Activated CD4-positive, CD25-positive, alpha-beta regulatory T cell treated with anti-CD3 and anti-CD28 coated beads, Interleukin-2, amount 50 U/mL, for 24 hours (primary cell): ENCODE measurements around the gene MYO1A.
A peak's percentile ranks its signal among the peaks of the same experiment; 100 is the strongest.

Experiments used
- ATAC-seq, 2 donors: fragments of 150-1000 bp; cut with Tn5 transposase; one replicate each; pipeline ENCODE4 v1.10.0; 2021; ENCODE audit warnings: mild to moderate bottlenecking in 1 of 2, moderate library complexity in 1 of 2

Gene MYO1A

DNA sequence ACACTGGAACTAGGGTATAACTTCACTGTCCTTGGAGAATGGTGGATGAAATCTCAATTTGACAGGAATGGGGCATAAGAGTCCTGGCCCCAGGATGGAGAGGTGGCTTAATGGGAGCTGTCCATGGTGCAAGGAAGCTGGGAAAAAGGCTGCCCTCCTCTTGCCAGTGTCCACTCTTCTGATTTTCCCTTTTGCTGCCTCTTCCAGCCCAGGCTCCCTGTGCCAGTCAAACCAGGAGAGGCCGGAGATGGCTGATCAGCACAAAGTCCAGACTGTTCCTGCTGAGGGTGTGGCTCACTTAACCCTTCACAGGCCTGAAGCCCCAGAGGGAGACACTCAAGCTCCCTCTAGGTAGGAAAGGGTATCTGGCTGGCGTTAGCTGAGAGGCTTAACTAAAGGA lies at the start of gene MYO1A:
MYO1A (minus strand) TSS at position 240 of the 400 bp plus-strand sequence. CDS start 1,806 bp downstream, outside the sequence.
- no peak for ATAC-seq

DNA sequence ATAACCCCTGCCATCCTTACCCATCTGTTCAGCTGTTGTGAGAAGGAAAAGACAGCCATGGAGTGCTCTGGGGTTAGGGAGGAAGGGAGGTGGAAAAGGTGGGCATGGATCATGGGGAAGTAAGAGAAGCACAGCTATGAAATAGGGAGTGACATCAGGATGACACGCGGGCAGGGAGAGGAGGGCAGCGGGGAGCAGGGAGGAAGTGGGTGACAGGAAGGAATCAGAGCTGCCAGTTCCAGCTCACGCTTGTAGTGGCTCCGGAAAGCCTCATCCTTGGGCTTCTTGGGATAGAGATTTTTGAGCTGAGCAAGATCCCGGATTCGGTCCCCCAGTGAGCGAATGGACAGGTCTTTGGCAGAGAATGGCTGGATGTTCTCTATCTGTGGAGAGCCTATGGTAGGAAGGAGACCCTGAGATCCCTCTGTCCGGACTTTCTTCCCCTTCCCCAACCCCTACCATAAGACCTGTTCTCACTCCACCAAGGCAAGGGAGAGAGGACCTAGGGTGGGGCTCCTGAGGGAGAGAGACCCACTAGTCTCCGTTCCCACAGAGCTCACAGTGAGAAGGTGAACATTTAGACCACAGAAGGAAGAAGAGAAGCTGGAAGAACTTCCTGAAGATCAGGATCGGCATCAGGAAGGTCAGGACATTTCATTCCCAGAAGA lies 49.3 kb upstream of the MYO1A start:
- no peak for ATAC-seq

DNA sequence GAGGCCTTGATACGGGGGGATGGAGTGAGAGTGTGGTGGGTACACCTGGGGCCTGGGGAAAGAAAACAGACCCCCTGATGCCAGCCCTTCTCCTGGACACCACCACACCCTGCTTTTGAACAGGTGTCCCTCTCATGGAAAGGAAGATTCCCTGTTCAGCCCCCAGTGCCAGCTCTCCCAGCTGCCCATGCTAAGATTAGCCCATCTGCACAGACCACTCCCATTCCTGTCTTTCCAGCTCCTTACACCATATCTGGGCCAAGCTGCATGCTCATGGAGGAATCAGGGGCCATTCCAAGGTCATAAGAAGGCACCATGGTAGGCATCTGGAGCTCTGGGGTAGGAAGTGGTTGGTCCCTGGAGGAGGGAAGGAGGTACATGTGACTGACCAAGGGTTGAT lies 48.6 kb upstream of the MYO1A start:
- ATAC-seq: no peak

DNA sequence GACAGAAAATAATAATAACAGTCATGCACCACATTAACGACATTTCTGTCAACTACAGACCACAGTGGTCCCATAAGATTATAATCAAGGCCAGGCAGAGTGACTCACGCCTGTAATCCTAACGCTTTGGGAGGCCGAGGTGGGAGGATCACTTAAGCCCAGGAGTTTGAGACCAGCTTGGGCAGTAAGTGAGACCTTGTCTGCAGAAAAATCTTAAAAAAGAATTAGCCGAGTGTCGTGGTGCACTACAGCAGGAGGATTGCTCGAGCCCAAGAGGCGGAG lies 47.6 kb upstream of the MYO1A start:
- no peak for ATAC-seq

DNA sequence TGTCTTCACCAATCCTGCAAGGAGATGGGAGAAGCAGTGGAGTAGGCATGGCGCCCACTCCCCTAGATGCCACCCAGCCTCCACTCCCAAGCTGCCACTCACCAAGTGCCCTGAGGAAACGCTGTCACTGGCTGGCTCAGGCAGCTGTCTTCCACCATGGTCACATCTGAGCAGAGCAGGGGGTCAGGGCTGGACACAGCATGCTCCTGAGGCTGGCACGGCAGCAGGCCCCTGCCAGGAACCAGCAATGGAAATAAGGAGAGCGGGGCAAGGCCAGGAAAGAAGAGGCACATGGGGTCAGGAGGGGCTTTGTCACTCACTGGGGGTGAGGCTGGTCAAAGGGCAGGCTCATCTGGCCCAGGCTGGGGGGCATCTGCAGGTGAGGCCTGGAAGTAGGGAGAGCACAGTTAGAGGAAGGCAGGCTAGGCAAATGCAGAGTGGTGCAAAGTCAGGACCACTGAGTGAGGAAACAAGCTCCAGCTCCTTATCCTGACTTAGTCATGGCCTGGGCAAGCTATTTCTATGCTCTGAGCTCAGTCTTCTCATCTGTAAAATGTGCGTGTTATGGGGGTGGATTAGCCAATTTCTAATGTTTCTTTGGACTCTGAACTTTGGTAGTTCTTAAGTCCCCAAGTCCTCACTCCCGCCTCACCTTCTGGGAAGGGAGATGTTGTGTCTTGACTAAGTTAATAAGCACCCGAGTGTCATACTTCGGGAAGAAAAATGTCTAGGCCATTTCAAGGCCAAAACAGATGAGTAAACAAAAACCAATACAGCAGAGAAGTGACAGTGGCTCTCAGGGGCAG lies 47.0 kb upstream of the MYO1A start:
- ATAC-seq: no peak

DNA sequence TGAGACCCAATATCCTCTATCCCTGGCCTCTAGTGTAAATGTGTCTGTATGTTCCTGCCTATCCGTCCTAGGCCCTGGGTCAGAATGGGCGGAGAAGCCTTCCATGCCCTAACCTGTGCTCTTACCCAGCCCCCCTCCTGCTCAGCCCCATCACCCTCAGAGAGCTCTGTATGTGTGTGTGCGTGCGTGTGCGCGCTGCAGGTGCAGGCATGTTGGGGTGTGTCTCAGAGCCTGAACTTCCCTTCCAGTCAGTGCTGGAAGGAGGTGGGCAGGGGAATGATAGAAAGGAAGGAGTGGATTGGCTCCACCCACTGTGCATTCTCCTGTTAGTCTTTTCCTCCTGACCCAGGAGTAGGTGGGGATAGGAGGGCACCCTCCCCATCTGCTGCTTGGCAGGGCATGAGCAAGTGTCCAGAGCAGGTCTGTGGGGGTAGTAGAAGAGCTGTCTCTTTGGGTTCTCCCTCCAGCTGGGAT lies 46.2 kb upstream of the MYO1A start:
- ATAC-seq: no peak

DNA sequence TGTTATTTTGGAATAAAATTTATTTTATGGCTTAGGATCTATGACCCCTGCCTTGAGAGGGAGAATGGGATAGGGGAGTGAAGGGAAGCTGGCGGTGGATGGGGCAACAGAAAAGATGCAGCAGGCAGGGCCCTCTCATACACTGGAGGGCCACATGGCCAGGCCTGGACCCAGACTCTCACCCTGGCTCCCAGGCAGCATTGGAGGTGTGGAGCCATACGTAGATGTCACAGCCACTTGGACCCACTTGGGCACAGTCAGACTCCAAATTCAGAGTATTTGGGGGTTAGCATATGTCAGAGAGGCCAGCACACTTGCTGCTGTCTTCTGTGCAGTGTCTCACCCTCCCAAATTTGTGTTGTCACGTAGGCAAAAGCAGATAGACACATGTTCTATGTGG lies 45.5 kb upstream of the MYO1A start:
- ATAC-seq: no peak

DNA sequence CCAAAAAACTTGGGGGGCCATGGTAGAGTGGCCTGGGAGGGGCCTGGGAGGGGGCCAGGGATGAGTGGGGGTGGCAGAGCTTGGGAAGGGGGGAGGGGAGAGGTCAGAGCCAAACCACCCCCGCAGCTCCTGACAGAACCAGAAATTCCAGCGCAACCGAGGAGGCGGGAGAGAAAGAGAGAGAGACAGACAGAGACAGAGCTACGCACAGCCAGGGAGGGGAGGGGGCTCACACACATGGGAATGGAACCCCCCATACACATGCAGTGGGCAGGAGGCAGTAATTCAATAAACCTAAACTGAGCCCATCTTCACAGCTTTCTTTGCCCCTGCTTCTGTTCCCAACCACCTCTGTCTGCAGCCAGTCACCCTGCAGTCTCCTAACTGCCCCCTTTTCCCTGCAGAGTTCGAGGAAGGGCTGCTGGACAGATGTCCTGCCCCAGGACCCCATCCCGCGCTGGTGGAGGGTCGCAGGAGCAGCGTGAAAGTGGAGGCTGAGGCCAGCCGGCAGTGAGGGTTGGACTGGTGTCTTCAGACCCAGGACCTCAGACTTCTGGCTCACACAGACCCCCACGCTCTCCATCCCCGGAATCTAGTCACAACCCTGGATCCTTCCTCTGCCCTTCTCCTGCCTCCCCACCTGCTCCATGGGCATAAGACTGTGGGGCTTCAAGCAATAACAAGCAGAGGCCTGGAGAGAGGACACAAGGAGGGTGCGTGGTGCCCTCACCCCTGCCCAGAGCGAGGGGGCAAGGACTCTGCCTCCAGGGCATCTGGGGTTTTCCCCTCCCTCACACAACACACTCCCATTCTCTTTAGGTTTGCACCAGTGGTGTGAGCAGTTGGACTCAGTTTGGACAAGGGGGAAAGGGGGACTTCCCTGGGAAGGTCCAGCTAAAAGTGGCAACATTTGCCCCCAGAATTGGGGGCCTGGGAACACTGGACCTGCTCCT lies 44.6 kb upstream of the MYO1A start:
- no peak for ATAC-seq

DNA sequence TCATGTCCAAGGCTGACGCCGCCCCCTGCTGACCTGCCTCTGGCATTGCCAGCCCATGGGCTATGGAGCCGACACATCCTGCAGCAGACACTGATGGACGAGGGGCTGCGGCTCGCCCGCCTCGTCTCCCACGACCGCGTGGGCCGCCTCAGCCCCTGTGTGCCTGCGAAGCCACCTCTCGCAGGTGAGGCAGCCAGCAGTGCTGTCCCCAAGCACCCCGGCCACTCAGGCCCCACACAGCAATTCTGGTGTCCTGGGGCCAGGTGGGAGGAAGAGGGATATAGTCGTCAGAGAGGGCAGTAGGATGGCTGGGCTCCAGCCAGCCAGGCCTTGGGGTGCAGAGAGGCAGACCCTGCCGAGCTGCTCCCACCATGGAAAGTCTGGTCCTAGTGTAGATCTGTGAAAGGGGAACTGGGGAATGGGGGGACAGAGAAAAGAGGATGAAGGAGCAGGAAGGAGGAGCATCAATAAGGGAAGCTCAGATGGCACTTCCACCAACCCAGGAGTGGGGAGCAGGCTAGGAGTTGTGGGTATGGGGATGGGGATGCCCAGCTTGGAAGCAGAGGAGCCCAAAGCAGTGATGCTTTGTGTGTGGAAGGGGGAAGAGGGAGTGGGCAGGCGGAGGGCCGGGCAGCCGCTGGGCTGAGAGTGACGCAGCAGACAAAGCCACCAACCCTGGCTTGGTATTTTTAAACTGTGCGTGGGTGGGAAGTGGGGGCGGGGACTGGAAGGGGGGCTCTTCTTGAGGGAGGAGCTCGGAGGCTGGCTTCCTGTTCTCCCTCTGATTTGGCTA lies 43.7 kb upstream of the MYO1A start:
- peak; percentile 45 to 48 for ATAC-seq

DNA sequence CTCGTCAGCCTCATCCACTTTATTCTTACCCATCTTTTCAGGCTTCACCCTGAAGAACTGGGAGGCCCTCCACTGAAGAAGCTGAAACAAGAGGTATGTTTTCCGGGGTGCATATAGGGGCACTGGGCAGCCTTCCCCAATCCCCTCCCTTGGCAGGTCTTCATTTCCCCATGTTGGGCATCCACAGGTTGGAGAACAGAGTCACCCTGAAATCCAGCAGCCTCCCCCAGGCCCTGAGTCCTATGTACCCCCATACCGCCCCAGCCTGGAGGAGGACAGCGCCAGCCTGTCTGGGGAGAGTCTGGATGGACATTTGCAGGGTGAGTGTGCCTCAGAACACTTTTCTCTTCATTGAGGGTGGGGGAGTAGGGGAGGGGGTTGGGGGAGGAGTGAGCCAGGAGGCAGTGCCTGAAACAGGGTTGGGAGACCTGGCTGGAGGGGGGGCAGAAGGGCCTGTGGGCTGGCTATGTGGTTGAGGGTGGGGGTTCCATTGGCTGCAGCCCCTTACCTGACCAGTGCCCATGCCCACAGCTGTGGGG lies 43.0 kb upstream of the MYO1A start:
- no peak for ATAC-seq

DNA sequence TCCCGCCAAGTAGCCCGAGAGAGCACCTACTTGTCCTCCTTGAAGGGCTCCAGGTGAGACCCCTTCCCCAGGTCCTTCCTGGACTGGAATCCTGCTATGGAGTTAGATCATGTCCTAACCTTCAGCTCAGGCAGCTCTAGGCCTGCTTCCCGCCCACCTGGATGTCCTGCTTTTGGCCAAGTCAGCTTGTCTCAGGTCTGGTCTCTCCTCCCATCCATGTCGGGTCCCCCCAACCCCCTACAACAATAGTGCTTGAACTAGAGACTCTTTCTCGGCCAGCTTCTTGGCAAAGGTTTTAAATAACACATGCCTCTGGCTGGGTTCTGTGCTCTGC lies 42.6 kb upstream of the MYO1A start:
- no peak for ATAC-seq

DNA sequence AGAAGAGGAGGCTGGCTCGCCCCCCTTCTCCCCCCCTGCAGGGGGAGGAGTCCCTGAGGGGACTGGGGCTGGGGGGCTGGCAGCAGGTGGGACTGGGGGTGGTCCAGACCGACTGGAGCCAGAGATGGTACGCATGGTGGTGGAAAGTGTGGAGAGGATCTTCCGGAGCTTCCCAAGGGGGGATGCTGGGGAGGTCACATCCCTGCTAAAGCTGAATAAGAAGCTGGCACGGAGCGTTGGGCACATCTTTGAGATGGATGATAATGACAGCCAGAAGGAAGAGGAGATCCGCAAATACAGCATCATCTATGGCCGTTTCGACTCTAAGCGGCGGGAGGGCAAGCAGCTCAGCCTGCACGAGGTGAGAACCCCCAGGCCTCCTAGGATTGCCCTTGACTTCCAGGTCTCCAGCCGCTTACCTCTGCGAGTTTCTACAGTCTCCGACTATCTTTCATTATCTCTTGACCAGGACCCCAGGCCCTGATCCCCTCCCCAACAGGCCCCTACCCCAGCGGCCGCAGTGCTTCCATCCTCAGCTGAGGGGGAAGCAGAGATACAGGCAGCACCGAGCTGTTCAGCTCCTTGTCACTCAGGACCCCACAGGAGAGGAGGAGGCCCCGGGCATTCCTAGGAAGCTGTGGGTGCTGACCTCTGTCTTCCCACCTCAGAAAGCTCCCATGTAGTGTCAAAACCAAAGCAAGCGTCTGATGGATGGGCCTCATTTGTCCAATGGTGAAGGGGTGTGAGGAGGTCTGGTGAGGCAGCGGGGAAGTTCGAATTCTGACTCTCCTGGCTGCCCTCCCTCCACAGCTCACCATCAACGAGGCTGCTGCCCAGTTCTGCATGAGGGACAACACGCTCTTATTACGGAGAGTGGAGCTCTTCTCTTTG lies 42.0 kb upstream of the MYO1A start:
- ATAC-seq: no peak

DNA sequence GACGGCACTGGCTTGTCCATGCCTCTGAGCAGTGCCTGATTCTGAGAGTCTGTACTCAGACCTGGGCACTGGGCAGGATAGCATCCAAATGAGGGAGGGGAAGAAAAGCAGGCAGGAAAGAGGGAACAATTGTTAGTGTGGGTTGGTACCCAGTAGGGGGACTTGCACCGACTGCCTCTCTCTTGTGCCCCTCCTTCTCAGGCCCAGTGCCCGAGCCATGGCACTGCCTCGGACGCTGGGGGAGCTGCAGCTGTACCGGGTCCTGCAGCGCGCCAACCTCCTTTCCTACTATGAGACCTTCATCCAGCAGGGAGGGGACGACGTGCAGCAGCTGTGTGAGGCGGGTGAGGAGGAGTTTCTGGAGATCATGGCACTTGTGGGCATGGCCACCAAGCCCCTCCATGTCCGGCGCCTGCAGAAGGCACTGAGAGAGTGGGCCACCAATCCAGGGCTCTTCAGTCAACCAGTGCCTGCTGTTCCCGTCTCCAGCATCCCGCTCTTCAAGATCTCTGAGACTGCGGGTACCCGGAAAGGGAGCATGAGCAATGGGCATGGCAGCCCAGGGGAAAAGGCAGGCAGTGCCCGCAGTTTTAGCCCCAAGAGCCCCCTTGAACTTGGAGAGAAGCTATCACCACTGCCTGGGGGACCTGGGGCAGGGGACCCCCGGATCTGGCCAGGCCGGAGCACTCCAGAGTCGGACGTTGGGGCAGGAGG lies 41.2 kb upstream of the MYO1A start:
- ATAC-seq: no peak

DNA sequence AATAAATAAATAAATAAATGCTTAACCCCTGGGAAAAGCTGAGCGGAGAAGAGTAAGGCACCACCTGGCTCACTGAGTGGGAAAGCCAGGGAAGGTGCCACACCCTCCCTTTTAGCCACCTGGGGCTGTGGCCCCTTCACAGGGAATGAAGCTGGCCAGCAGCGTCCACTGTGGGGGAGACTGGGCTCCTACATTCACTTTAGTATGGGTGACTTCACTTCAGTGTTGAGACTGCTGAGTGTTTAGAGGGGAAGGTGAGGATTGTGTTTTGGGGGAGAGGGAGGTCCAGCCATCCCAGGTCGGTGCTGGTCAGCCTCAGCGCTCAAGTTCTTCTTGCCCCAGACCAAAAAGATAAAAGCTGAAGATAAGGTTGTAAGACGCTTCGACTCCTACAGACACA lies 40.6 kb upstream of the MYO1A start:
- no peak for ATAC-seq

DNA sequence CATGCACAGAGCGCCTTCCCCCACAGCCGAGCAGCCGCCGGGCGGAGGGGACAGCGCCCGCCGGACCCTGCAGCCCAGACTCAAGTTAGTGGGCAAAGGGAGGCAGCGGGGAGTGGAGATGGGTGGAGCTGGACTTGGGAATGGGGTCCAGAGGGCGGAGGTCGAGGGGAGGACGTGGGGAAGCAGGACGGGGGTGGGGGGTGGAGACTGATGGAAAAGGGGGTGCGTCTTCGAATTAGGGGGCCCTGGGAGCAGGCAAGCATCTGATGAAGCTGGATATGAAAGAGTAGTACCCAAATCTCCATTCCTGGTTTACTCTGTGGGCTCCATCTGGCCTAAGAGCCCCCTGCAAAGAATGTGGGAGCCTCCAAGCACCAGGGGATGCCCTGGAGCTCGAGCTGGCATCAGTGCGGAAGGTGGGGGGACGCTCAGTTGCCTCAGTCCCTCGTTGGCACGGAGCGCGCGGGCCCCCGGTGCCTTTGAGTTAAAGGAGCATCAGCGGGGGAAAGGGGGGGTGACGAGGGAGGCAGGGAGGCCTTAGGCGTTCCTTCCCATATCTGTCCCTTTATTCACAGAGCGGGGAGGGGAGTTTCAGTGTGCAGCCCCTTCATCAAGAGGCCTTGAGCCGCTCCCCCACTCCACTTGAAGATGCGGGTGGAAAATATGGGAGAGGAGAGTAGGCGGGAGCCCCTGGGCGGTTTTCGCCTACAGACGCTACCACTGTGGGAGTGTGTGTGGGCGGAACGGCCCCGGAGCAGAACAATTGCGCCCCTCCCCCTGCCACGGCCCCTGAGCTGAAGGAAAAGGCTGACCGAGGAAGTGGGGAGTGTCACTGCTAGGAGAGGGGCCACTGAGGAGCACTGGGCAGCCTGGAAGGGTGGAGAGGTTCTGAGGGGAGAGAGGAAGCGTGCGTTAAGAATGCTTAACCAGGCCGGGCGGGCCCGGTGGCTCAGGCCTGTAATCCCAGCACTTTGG lies 39.6 kb upstream of the MYO1A start:
- no peak for ATAC-seq

DNA sequence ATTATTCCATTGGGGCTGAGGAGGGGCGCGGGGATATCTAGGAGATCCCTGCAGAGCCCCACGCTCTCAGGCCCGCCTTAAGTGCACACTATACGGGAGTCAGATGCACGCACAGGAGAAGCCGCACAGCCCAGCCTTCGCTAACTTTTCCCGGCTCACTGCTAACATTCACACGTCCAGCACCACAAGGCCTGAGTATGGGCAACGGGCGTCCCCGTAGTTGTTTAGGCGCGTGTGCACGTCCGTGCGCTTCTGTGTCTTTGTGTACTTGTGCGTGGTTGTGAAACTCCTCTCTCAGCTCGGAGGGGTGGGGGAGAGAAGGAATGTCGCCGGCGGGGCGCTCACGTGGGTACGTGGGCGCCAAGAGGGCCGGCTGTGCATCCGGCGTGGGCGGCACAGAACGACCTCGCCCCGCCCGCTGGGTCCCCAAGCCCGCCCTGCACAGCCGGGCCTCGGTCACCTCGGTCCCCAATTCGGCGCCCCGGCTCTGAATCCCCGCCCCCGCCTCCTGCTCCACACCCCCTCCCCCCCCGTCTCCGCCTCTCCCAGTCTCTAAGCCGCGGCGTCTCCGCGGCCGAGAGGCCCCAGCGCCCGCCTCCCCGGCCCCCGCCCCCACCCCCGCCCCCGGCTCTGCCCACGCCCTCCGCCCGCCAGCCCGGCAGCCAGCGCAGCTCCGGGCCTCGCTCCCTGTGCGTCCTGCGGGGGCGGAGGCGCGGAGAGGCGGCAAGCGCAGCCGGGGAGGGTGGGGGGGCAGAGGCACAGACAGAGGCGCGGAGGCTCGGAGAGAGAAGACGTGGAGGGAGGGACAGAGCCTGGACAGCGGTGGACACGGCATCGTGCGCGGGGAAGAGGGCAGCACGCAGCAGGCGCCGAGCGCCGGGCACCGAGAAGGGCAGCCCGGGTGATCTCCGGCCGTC lies 38.7 kb upstream of the MYO1A start, which contains the start of gene NAB2:
NAB2 (plus strand) TSS at position 761 of the 917 bp plus-strand sequence. CDS start 158 bp downstream, outside the sequence.
- ATAC-seq: peak; percentile 49 to 55

DNA sequence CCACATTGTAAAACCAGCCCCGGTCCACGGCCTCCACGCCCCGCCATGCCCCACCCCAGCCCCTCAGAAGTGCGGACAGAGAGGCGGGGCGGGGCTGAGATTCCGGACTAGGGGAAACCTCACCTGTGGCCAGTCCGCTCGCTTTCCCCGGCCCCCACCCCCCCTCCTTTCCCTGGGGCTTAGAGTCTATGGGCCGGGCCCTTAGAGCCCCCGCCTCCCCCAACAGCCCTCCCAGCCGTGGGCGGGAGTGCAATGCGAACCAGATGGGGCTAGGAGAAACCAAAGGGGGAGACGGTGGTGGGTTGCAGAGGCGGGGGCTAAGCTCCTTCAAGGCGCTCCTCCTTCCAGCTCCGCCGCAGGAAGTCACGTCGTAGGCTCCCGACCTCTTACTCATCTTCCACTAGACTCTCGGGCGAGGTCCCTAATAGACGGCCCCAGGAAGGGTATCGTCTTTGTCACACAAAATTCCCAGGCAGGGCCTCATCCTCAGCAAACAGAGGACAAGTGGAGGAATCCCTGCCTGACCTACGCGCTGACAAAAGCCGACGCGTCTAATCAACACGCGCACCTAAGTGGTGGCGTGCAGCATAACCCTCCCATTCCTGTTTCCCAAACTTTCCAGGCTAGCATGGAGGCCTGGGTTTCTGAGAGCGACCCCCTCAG lies 37.9 kb upstream of the MYO1A start:
- ATAC-seq: peak; percentile 42 to 47
